Measurements from ENCODE around the gene GRIK1.

DNA sequence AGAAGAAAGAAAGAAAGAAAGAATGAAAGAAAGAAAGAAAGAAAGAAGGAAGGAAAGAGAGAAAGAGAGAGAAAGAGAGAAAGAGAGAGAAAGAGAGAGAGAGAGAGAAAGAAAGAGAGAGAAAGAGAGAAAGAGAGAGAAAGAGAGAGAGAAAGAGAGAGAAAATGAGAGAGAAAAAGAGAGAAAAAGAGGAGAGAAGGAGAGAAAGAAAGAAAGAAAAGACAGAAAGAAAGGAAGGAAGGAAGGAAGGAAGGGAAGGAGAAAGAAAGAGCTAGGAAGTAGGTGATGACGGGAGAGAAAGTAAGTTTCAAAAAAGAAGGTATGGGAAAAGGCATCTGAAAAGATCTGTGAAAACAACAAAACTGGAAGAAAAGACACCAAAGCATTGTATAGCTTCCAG lies 72.0 kb downstream of the GRIK1 start:
- TF ChIP-seq, protein P1, sequence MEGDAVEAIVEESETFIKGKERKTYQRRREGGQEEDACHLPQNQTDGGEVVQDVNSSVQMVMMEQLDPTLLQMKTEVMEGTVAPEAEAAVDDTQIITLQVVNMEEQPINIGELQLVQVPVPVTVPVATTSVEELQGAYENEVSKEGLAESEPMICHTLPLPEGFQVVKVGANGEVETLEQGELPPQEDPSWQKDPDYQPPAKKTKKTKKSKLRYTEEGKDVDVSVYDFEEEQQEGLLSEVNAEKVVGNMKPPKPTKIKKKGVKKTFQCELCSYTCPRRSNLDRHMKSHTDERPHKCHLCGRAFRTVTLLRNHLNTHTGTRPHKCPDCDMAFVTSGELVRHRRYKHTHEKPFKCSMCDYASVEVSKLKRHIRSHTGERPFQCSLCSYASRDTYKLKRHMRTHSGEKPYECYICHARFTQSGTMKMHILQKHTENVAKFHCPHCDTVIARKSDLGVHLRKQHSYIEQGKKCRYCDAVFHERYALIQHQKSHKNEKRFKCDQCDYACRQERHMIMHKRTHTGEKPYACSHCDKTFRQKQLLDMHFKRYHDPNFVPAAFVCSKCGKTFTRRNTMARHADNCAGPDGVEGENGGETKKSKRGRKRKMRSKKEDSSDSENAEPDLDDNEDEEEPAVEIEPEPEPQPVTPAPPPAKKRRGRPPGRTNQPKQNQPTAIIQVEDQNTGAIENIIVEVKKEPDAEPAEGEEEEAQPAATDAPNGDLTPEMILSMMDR (IDR thresholded peaks at IDR 0.05) = no peak
- no peak for TF ChIP-seq EZH2 (IDR thresholded peaks at IDR 0.05; ENCODE audit: borderline replicate concordance, insufficient read depth, low read depth, low read length, poor library complexity, severe bottlenecking)
